DMS153 (cell line): ENCODE results near the gene SH2D5.

Experiments used
- DNase-seq: peaks from one replicate; lab custom pipeline; 2025; lab: John Stamatoyannopoulos, UW

SH2D5 gene

DNA sequence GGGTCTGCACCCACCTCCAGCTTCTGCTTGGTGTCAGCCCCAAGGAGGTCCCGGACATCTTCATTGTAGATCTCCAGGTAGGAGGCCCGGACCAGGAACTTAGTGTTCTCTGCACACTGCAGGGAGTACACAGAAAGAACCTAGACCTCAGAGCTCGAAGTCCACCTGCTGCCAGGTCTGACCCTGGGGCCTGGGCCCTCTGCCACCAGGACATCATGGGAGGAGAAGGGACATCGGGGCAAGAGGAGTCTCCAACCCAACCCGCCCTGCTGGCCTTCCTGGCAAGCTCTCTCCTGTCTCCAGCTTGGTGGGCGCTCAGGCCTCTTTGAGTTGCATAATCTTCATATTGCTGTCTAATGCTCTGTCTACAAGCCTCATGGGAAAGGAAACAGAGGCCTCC, 19.1 kb downstream of the SH2D5 start:
- no peak for DNase-seq

GRCh38 chr1:20712215-20712577, 20.3 kb downstream of the SH2D5 start:
- no peak for DNase-seq

GRCh38 chr1:20711285-20712214, 21.0 kb downstream of the SH2D5 start:
- DNase-seq = no peak

- no peak for DNase-seq
Observed at GRCh38 chr1:20710469-20711284, 21.8 kb downstream of the SH2D5 start.

DNA sequence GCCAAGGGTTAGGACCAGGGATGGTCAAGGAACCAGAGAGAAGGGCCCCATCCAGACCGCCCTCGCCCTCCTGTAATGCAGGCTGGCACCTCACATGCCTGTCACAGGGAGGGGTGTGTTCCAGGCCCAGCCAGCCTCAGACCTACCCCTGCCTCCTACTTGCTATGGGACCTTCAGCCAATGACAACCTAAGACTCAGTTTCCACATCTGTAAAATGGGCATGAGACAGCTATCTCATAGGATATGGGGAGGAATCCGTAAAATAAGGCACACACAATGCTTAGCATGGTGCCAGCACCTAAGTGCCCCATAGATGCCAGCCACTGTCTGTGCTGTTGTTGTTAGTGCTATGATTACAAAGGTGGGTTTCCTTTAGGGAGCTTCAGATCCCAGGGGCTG, 22.6 kb downstream of the SH2D5 start:
- DNase-seq = no peak

DNA sequence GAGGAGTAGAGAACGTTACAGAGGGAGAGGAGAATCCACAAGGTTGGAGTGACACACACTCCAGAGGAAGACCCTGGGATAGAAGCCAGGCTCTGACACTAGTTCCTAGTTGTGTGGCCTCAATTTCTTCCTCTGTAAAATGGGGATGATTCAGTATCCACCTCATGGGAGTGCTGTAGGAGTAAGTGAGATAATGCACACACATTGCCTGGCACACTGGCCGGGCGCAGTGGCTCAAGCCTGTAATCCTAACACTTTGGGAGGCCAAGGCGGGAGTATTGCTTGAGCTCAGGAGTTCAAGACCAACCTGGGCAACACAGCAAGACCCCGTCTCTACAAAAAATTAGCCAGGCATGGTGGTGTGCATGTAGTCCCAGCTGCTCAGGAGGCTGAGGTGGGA, 23.6 kb downstream of the SH2D5 start:
- no peak for DNase-seq

GRCh38 chr1:20708057-20708456, 24.4 kb downstream of the SH2D5 start:
- no peak for DNase-seq

- DNase-seq = no peak
Observed at GRCh38 chr1:20706841-20707240, 25.7 kb downstream of the SH2D5 start.

DNA sequence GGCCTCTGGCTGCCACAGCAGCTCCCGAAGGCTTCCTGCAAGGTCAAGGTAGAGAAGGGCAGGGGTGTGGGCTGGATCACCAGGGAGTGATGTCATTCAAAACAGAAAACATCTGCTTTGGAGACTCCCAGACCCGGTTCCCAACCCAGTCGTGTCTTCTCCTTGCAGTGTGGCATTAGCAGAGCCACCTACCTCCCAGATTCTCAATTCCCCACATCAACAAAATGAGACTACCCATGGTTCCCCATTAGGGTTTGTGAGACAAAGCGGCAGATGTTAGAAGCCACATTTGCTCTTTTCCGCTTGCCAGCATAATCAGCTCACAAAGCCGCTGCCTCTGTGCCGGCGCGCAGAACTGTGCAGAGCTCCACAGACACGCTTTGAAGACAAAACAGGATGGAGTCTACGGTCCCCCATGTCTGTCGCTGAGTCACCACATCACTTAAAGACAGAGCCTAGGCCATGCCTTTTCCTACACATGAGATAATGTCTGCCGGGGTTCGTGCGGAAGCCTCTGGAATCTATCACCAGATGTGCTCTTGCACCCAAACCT, 27.2 kb downstream of the SH2D5 start:
- DNase-seq = no peak

DNA sequence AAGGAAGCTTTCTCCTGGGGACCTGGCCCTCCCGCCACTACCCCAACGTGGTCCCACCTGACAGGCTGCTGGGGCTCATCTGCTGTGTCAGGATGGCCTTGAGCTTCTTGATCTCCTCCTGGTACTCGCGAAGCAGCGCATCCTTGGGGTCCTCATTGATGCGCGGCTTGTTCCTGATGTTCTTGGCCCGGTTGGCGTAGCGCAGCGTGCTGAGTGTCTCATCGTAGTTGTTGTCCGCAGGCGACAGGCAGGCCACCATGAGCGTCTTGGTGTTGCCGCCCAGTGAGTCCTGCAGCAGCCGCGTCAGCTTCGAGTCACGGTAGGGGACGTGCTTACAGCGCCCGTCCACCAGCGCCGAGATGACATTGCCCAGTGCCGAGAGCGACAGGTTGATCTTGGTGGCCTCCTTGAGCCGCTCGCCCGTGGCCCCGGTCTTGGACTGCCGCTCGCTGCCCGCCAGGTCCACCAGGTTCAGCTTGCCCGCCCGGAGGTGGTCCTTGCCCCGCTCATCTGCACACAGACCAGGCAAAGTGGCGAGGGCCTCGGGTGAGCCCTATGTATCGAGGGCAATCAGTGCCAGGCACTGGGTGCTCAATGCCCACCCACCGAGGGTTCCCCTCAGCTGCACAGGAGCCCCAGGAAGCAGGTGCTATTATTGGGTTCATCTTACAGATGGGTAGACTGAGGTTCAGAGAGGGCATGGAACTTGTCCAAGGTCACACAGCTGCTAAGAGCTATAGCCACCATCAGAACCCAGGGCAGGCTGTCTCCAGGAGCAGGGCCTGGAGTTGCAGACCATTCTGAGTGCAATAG, 27.9 kb downstream of the SH2D5 start:
- no peak for DNase-seq

DNA sequence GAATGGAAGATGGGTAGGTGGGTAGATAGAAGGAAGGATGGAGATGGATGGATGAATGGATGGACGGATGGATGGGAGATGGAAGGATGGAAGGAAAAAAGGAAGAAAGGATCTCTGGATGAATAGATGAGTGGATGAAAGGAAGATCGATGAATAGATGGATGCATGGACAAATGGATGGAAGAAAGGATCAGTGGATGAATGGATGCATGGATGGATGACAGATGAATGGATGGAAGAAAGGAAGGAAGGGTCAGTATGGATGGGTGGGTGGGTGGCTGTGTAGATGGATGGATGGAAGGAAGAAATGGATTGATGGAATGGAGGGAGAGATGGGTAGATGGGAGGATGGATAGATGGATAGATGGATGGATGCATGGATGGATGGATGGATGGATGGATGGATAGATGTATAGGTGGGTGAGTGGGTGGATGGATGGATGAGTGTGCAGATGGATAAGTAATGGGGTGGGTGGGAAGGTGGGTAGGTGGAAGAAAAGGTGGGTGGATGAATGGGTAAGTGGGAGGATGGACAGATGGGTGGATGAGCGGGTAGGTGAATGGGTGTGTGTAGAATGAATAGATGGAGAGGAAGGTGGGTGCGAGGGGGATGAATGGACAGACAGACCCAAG, 29.3 kb downstream of the SH2D5 start:
- no peak for DNase-seq

DNA sequence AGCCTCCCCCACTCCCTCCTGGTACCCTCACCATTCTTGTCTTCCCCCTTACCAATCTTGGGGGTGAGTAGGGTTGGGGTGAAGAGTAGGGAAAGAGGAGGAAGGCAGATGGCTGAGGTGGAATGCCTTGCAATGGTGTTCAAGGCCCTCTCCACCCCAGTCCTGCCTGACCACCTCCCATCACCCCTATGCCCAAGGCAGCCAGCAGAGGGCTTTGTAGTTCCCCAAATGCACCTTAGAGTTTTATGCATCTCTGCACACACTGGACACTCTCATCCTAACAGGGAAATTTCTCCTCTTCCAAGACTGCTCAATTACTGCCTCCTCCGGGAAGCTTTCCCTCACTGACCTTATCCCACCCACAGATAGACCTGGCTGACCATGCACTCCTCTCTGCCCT, 30.1 kb downstream of the SH2D5 start:
- DNase-seq = no peak

- no peak for DNase-seq
Observed at GRCh38 chr1:20701847-20702246, 30.7 kb downstream of the SH2D5 start.

DNA sequence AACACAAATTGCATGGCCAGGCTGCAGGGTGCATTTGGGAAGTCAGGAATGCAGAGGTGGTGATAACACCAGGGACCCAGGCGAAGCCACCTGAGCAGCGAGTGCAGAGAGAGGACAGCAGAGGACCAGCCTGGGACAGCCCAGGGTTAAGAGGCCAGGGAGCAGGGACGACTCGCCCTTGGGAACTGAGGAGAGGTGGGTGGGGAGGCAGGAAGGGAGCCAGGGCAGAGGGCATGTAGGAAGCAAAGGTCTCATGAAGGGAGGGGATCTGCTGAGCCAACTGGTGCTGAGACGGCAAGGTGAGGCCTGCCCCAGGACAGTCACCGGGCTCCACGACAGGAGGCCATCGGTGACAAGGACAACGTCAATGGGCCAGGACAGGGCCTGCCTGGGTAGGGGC, 31.1 kb downstream of the SH2D5 start:
- DNase-seq = no peak

GRCh38 chr1:20700636-20701215, 31.8 kb downstream of the SH2D5 start:
- DNase-seq = no peak

GRCh38 chr1:20699558-20699957, 32.9 kb downstream of the SH2D5 start:
- DNase-seq = no peak

- no peak for DNase-seq
Observed at GRCh38 chr1:20698195-20698910, 34.1 kb downstream of the SH2D5 start.

GRCh38 chr1:20697563-20697962, 34.9 kb downstream of the SH2D5 start:
- DNase-seq = no peak

DNA sequence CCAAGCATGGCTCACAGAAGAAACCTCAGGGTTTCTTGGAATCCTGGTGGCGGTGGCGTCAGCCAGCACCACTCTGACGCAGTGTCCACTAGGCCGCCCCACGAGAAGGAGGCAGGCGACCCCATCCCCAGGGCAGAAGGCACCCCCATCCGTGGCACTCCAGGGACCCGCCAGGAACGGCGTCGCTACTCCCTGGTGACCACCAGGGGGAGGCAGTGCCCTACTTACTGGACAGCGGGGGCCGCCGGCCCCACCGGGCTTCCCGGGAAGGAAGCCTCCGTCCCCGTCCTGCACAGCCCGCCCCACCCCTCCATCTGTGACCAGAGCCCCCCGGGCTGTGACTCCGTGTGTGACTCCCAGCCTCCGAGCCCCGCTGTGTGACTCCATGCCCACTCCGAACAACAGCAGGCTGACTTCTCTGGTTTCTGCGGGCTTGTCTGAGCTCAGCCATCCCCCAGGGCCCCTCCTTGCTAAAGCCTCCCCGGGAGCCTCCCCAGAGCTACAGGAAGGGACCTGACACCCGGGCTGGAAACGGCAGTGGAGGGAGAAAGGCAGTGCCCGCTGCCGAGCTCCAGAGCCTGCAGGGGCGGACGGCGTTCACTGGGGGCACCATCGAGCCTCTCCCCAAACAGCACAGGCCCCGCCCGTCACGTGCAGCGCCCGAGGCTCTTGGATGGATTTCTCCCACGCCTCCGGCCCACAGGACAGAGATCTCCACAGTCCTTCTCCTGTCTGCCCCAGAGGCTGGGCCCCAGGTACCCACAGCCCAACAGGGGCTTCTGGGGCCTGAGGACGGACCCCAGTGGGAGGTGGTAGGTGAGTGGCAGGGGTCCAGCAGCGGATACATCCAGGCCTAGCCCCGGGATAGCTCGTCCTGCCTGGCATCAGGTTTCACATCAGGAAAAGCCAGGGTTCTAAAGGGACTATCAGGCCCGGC, 35.8 kb downstream of the SH2D5 start:
- DNase-seq = peak; percentile 95
